ENCODE data around the gene NFKBIE.

Gene NFKBIE

GRCh38 chr6:44309631-44310030, 44.3 kb upstream of the NFKBIE start:
- peaks cover 6 to 67% (median 53%) of the 10 kb centered on the region in 4 experiments for H3K36me3 ChIP-seq (ENCODE audit: control insufficient read depth in 4 of 4, insufficient read depth in 4 of 4, low read length in 3 of 4)

GRCh38 chr6:44309092-44309491, 43.7 kb upstream of the NFKBIE start:
- POLR2A ChIA-PET: no interaction called here
- Histone ChIP-seq H3K9me3 (ENCODE audit: control extremely low read depth in 1 of 5, control insufficient read depth in 4 of 5, insufficient read depth in 2 of 5, low read depth in 1 of 5, low read length in 4 of 5) (no peaks in the 10 kb centered on the region), H3K27me3 (replicated peaks in 2 of 5; ENCODE audit: control insufficient read depth in 4 of 5, insufficient read depth in 5 of 5, low read length in 4 of 5) (no peaks in the 10 kb centered on the region), H3K36me3 (ENCODE audit: control insufficient read depth in 4 of 4, insufficient read depth in 4 of 4, low read length in 3 of 4) (peaks cover 6 to 72% (median 56%) of the 10 kb centered on the region in 4 experiments), H3K4me3 (ENCODE audit: control insufficient read depth in 1 of 7, extremely low read depth in 1 of 7, insufficient read depth in 4 of 7, low read depth in 2 of 7, low read length in 6 of 7) (no peak overlapping the region), H3K27ac (ENCODE audit: insufficient read depth in 1 of 2, low read depth in 1 of 2, low read length in 2 of 2, poor library complexity in 1 of 2, severe bottlenecking in 2 of 2) (no peak overlapping the region), H3K4me1 (ENCODE audit: control extremely low read depth in 1 of 4, control insufficient read depth in 4 of 4, insufficient read depth in 4 of 4, low read length in 3 of 4) (peaks cover 0 to 11% (median 7%) of the 10 kb centered on the region in 4 experiments)
- DNase-seq: no peak
- WGBS (ENCODE audit: insufficient coverage): 100% methylated on average over 2 of the region's 2 CpGs
- CTCF ChIA-PET: interaction anchor here (1.1 to 12.8 kb wide), 4 partner anchors 14 to 45 kb away, joined by 3 to 202 read pairs (median 4); partner anchors contain the start of genes NFKBIE and TMEM151B

More at GRCh38 chr6:44309631-44310030, 44.3 kb upstream of the NFKBIE start:
- ChIA-PET POLR2A (no interaction called here), CTCF (interaction anchor here (1.1 to 12.8 kb wide), 3 partner anchors 14 to 45 kb away, joined by 3 to 202 read pairs (median 4); partner anchors contain the start of genes NFKBIE and TMEM151B)
- H3K4me3 ChIP-seq (ENCODE audit: control insufficient read depth in 1 of 7, extremely low read depth in 1 of 7, insufficient read depth in 4 of 7, low read depth in 2 of 7, low read length in 6 of 7): no peak overlapping the region
- H3K4me1 ChIP-seq (ENCODE audit: control extremely low read depth in 1 of 4, control insufficient read depth in 4 of 4, insufficient read depth in 4 of 4, low read length in 3 of 4): peaks cover 0 to 11% (median 7%) of the 10 kb centered on the region in 4 experiments
- H3K27ac ChIP-seq (ENCODE audit: insufficient read depth in 1 of 2, low read depth in 1 of 2, low read length in 2 of 2, poor library complexity in 1 of 2, severe bottlenecking in 2 of 2): no peak overlapping the region
- DNase-seq: no peak
- H3K27me3 ChIP-seq (replicated peaks in 2 of 5; ENCODE audit: control insufficient read depth in 4 of 5, insufficient read depth in 5 of 5, low read length in 4 of 5): no peaks in the 10 kb centered on the region
- no peaks in the 10 kb centered on the region for H3K9me3 ChIP-seq (ENCODE audit: control extremely low read depth in 1 of 5, control insufficient read depth in 4 of 5, insufficient read depth in 2 of 5, low read depth in 1 of 5, low read length in 4 of 5)

DNA sequence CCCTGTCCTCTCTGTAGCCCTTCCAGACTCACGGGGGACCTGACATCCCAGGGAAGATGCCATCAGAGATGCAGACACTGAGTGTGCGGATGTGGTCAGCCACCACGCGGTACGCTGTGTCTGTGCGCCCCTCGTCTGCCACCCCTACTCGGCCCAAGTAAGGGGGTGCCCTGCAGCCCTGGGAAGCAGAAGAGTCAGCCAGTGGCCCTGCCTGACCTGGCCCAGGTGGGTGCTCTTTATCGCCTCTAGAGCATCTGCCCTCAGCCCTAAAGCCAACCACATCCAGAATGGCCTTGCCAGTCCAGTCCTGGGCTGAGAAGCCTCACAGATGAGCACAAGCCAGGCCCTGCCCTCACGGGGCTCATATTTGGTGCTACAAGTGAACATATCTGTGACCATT, 41.9 kb upstream of the NFKBIE start:
- Histone ChIP-seq H3K36me3 (ENCODE audit: control insufficient read depth in 4 of 4, insufficient read depth in 4 of 4, low read length in 3 of 4) (peaks cover 12 to 91% (median 72%) of the 10 kb centered on the region in 4 experiments), H3K4me3 (ENCODE audit: control insufficient read depth in 1 of 7, extremely low read depth in 1 of 7, insufficient read depth in 4 of 7, low read depth in 2 of 7, low read length in 6 of 7) (no peak overlapping the region), H3K4me1 (ENCODE audit: control extremely low read depth in 1 of 4, control insufficient read depth in 4 of 4, insufficient read depth in 4 of 4, low read length in 3 of 4) (peaks cover 0 to 5% (median 3%) of the 10 kb centered on the region in 4 experiments), H3K9me3 (ENCODE audit: control extremely low read depth in 1 of 5, control insufficient read depth in 4 of 5, insufficient read depth in 2 of 5, low read depth in 1 of 5, low read length in 4 of 5) (no peaks in the 10 kb centered on the region), H3K27ac (ENCODE audit: insufficient read depth in 1 of 2, low read depth in 1 of 2, low read length in 2 of 2, poor library complexity in 1 of 2, severe bottlenecking in 2 of 2) (no peak overlapping the region), H3K27me3 (replicated peaks in 2 of 5; ENCODE audit: control insufficient read depth in 4 of 5, insufficient read depth in 5 of 5, low read length in 4 of 5) (no peaks in the 10 kb centered on the region)
- CTCF ChIA-PET: interaction anchor here (0.9 to 12.8 kb wide), 5 partner anchors 9 to 36 kb away, joined by 3 to 202 read pairs (median 4); partner anchors contain the start of genes NFKBIE and TMEM151B
- POLR2A ChIA-PET: interaction anchor here (0.8 kb wide), 1 partner anchor 211 kb away, joined by 3 read pairs; no protein-coding TSS in a partner anchor
- DNase-seq: no peak
- 98% methylated on average over 10 of the region's 10 CpGs for WGBS (ENCODE audit: insufficient coverage)

DNA sequence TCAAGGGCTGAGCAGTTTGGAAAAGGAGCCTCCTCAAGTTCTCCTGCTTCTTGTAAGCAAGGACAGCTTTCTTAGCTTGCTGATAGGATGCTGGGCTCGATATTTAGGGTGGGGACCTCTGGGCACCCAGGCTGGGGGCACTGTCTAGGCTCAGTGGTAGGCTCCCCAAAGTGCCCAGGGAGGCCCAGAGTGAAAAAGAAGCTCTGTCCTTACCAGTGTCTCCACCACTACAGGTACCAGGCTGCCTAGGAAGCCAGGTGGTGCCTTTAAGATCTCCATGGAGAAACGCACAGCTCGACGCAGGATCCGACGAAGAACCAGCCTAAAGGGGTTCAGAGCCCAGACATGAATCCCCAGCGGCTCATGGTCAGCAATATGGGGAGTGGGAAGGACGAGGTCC, 41.4 kb upstream of the NFKBIE start:
- ChIA-PET POLR2A (no interaction called here), CTCF (interaction anchor here (0.9 to 12.8 kb wide), 7 partner anchors 8 to 36 kb away, joined by 3 to 202 read pairs (median 7); partner anchors contain the start of genes NFKBIE and TMEM151B)
- Histone ChIP-seq H3K4me1 (ENCODE audit: control extremely low read depth in 1 of 4, control insufficient read depth in 4 of 4, insufficient read depth in 4 of 4, low read length in 3 of 4) (peaks cover 0 to under 1% (median 0%) of the 10 kb centered on the region in 4 experiments), H3K27ac (ENCODE audit: insufficient read depth in 1 of 2, low read depth in 1 of 2, low read length in 2 of 2, poor library complexity in 1 of 2, severe bottlenecking in 2 of 2) (no peak overlapping the region), H3K27me3 (replicated peaks in 2 of 5; ENCODE audit: control insufficient read depth in 4 of 5, insufficient read depth in 5 of 5, low read length in 4 of 5) (no peaks in the 10 kb centered on the region), H3K4me3 (ENCODE audit: control insufficient read depth in 1 of 7, extremely low read depth in 1 of 7, insufficient read depth in 4 of 7, low read depth in 2 of 7, low read length in 6 of 7) (no peak overlapping the region), H3K9me3 (ENCODE audit: control extremely low read depth in 1 of 5, control insufficient read depth in 4 of 5, insufficient read depth in 2 of 5, low read depth in 1 of 5, low read length in 4 of 5) (no peaks in the 10 kb centered on the region), H3K36me3 (ENCODE audit: control insufficient read depth in 4 of 4, insufficient read depth in 4 of 4, low read length in 3 of 4) (peaks cover 12 to 92% (median 76%) of the 10 kb centered on the region in 4 experiments)
- WGBS (ENCODE audit: insufficient coverage): 97% methylated on average over 5 of the region's 8 CpGs
- DNase-seq: no peak

- Histone ChIP-seq H3K27me3 (replicated peaks in 2 of 5; ENCODE audit: control insufficient read depth in 4 of 5, insufficient read depth in 5 of 5, low read length in 4 of 5) (no peaks in the 10 kb centered on the region), H3K36me3 (ENCODE audit: control insufficient read depth in 4 of 4, insufficient read depth in 4 of 4, low read length in 3 of 4) (peaks cover 12 to 92% (median 74%) of the 10 kb centered on the region in 4 experiments), H3K9me3 (ENCODE audit: control extremely low read depth in 1 of 5, control insufficient read depth in 4 of 5, insufficient read depth in 2 of 5, low read depth in 1 of 5, low read length in 4 of 5) (no peaks in the 10 kb centered on the region), H3K27ac (ENCODE audit: insufficient read depth in 1 of 2, low read depth in 1 of 2, low read length in 2 of 2, poor library complexity in 1 of 2, severe bottlenecking in 2 of 2) (no peak overlapping the region), H3K4me3 (ENCODE audit: control insufficient read depth in 1 of 7, extremely low read depth in 1 of 7, insufficient read depth in 4 of 7, low read depth in 2 of 7, low read length in 6 of 7) (no peak overlapping the region), H3K4me1 (ENCODE audit: control extremely low read depth in 1 of 4, control insufficient read depth in 4 of 4, insufficient read depth in 4 of 4, low read length in 3 of 4) (no peaks in the 10 kb centered on the region)
- POLR2A ChIA-PET: interaction anchor here (0.7 to 1.5 kb wide), 6 partner anchors 8 to 59 kb away, joined by 3 to 5 read pairs (median 3); partner anchors contain the start of gene AARS2
- 85% methylated on average over 4 of the region's 5 CpGs for WGBS (ENCODE audit: insufficient coverage)
- CTCF ChIA-PET: interaction anchor here (0.6 to 12.8 kb wide), 21 partner anchors 9 to 217 kb away, joined by 3 to 202 read pairs (median 5); partner anchors contain the start of genes AARS2, NFKBIE and TMEM151B
- DNase-seq: no peak
Observed at GRCh38 chr6:44305200-44305725, 39.9 kb upstream of the NFKBIE start.

DNA sequence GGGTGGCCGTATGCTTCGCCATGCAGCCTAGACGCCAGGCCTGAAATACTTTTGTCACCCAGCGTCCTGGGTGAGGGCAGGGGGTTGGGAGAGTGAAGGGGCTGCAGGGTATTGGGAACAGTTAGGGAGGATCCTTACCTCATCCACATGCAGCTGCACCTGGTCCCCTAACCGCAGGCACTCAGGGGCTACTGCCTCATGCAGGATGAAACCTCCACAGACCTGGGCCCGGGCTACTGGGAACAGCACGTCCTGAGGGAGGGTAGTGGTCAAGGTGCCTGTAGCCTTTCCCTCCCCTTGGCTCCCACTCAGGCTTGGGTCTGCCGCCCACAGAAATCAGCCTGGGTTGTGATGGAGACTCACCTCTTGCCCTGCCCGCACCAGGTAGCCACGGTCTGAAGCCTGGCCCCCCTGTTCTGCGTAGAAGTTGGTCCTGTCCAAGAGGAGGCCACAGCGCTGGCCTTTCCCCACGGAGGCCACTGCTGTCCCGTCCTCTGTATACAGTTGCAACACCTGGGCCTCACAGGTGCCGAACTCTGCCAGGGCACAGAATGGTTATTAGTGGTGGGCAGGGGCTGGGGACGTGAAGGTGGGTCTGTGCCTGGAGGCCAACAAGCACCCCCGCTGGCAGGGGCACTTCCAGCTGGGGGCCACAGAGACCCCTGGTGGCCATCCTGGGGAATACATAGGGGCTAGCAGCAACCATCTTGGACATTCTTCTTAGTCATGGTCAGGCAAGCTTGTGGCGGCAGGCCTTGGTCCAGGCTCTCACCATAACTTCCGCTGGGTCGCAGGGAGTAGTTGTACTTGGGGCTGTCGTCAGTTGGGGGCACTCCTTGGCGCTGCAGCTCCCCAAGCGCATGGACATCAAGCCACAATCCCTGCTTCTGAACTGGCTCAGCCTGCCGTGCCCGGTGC, 39.2 kb upstream of the NFKBIE start:
- Histone ChIP-seq H3K4me1 (ENCODE audit: control extremely low read depth in 1 of 4, control insufficient read depth in 4 of 4, insufficient read depth in 4 of 4, low read length in 3 of 4) (no peaks in the 10 kb centered on the region), H3K36me3 (ENCODE audit: control insufficient read depth in 4 of 4, insufficient read depth in 4 of 4, low read length in 3 of 4) (peaks cover 12 to 89% (median 71%) of the 10 kb centered on the region in 4 experiments), H3K4me3 (ENCODE audit: control insufficient read depth in 1 of 7, extremely low read depth in 1 of 7, insufficient read depth in 4 of 7, low read depth in 2 of 7, low read length in 6 of 7) (no peak overlapping the region), H3K27me3 (replicated peaks in 2 of 5; ENCODE audit: control insufficient read depth in 4 of 5, insufficient read depth in 5 of 5, low read length in 4 of 5) (no peaks in the 10 kb centered on the region), H3K9me3 (ENCODE audit: control extremely low read depth in 1 of 5, control insufficient read depth in 4 of 5, insufficient read depth in 2 of 5, low read depth in 1 of 5, low read length in 4 of 5) (no peaks in the 10 kb centered on the region), H3K27ac (ENCODE audit: insufficient read depth in 1 of 2, low read depth in 1 of 2, low read length in 2 of 2, poor library complexity in 1 of 2, severe bottlenecking in 2 of 2) (no peak overlapping the region)
- CTCF ChIA-PET: interaction anchor here (0.6 to 12.8 kb wide), 23 partner anchors 9 to 210 kb away, joined by 3 to 202 read pairs (median 5); partner anchors contain the start of genes AARS2, NFKBIE and TMEM151B
- POLR2A ChIA-PET: interaction anchor here (0.7 to 1.5 kb wide), 5 partner anchors 8 to 48 kb away, joined by 3 to 5 read pairs (median 3); partner anchors contain the start of gene AARS2
- WGBS (ENCODE audit: insufficient coverage): 85% methylated on average over 18 of the region's 25 CpGs
- DNase-seq: peak; percentile 45 to 59 (median 58)

All from common myeloid progenitor, CD34-positive (primary cell).